ENCODE measurements around the gene ST3GAL3.

DNA sequence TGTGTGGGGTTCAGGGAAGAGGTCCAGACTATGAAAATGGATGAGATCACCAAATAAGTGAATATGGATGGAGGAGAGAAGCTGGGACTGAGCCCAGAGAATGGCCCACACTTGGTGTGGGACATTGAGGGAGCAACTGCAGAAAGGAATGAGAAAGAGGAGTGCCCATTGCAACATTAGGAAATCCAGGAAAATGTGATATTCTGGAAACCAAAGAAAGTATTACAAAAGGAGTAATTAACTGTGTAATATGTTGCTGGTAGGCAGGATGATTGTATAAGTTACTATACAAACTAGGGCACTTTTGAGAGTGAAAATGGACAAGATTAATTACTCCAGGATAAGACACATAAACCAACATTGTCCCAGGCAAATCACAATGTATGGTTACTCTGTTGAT is 166.5 kb downstream of the ST3GAL3 start:
- TF ChIP-seq SUZ12 (IDR thresholded peaks at IDR 0.05; ENCODE audit: extremely low read depth, insufficient read depth, insufficient read length), result no peak
- no peak for TF ChIP-seq ZNF274 (IDR thresholded peaks at IDR 0.05; ENCODE audit: low read depth, low read length)
- no peak for TF ChIP-seq YY1 (IDR thresholded peaks at IDR 0.05; ENCODE audit: insufficient read depth, insufficient read length)

Data from NT2/D1 (cell line).